Activated naive CD4-positive, alpha-beta T cell (primary cell): Measurements from ENCODE around the gene HBQ1.
"Not testable (repeated sequence)": the region's sequence is repeated elsewhere in the genome, so short reads cannot be mapped to it uniquely, and the experiment has no call there.

Experiments
- DNase-seq, 4 experiments: peaks; one replicate each; lab custom pipeline; 2025; lab: John Stamatoyannopoulos, UW

HBQ1 gene

DNA sequence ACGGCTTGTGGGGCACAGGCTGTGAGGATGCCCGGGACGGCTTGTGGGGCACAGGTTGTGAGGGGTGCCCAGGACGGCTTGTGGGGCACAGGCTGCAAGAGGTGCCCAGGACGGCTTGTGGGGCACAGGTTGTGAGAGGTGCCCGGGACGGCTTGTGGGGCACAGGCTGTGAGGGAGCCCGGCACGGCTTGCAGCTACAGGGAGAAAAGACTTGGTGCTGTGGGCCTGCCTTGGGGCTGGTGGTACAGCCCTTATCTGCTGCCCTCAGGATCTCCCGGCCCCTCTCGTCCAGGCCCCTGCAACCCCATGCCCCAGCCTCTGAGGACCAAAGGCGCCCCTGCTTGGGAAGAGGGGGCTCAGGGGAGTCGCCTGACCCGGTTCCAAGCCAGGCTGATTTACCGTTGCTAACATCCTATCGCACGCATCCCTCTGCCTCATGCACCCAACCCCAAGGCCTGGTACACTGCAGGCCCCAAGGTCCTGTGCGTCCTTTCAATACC lies 19.5 kb upstream of the HBQ1 start:
- no peak for DNase-seq

DNA sequence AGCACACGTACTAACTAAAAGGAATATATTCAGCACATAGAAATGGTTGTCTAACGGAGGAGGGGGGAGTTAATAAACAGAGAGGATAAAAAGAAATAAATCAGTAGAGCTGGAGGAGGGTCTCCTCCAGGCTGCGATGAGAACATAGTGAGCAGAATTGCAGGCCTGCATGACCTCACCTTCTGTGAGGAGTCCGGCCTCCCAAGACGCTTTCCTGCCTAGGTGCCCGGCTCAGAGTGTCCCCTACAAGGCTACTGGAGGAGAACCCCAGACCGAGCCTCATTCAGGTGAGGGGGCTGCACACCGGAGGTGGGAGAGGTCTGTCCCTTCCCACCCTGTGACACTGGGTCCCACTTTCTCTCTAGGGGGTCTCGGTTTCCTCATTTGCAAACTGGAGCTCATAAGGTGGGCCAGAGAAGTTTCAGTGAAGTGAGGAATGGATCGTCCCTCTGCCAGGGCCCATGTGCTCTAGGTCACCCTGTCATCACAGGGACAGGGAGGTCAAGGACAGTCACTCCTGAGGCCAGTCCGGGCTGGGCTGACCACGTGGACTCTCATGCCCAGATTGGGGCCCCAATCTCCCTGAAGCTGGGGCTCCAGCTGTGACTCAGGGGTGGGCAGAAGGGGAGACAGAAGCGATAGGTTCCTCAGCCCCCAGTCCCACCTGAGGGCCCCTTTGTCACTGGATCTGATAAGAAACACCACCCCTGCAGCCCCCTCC lies 17.8 kb upstream of the HBQ1 start:
- DNase-seq = no peak

DNA sequence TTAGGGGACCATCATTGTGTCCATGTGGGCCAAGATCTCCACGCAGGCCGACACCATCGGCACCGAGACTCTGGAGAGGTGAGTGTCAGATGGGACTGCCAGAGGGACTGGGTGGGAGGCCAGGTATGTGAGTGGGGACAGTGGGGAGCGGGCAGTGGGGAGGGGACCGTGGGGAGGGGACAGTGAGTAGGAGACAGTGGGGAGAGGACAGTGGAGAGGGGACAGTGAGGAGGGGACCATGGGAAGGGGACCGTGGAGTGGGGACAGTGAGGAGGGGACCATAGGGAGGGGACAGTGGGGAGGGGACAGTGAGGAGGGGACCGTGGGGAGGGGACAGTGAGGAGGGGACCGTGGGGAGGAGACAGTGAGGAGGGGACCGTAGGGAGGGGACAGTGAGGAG lies 17.1 kb upstream of the HBQ1 start:
- DNase-seq = not testable (repeated sequence)

DNA sequence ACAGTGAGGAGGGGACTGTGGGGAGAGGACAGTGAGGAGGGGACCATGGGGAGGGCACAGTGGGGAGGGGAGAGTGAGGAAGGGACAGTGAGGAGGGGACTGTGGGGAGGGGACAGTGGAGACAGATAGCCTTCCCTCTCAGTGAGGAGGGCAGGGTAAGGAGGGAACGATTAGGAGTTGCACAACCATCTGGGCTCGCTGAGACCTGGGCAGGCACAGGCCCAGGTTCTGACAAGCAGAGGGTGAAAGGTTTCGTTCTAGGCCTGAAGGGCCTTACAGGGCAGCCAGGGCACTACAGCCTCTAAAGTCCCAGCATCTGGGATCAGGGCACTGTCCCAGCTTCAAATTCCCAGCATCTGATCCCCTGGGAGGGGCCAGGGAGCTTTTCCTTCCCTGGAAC lies 16.6 kb upstream of the HBQ1 start:
- not testable (repeated sequence) for DNase-seq

DNA sequence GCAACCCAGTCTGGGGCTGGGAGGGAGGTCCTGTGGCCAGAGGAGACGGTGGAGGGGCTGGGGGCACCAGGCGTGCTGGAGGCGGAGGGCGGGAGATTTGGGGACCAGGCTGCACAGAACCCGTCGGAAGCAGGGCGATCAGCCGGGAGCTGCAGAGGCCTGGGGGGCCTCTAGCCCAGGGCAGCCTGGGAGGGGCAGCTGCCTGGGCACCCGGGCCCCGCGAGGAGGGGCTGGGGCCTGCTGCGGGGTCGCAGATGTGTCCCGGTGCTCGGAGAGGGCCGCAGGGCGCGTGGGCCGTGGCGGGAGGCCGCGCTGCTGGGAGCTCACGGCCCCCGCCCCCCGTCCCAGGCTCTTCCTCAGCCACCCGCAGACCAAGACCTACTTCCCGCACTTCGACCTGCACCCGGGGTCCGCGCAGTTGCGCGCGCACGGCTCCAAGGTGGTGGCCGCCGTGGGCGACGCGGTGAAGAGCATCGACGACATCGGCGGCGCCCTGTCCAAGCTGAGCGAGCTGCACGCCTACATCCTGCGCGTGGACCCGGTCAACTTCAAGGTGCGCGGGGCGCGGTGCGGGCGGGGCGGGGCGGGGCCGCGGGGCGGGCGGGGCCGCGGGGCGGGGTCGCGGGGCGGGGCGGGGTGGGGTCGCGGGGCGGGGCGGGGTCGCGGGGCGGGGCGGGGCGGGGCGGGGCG lies 16.0 kb upstream of the HBQ1 start:
- DNase-seq = not testable (repeated sequence)

DNA sequence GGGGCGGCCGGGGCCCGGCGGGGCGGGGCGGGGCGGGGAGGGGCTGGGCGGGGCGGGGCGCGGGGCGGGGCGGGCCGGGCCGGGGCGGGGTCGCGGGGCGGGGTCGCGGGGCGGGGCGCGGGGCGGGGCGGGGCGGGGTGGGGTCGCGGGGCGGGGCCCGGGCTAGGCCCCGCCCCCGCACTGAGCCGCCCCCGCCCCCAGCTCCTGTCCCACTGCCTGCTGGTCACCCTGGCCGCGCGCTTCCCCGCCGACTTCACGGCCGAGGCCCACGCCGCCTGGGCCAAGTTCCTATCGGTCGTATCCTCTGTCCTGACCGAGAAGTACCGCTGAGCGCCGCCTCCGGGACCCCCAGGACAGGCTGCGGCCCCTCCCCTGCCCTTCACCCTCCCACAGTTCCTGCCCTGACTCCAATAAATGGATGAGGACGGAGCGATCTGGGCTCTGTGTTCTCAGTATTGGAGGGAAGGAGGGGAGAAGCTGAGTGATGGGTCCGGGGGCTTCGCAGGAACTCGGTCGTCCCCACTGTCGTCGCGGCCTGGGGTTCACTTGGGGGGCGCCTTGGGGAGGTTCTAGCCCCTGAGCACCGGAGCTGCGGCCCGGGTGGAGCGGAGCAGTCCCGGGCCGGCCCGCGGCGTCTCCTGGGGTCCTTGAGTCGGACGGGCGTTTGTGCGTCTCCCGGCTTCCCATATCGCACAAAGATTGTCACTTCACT lies 15.3 kb upstream of the HBQ1 start:
- DNase-seq = no peak

DNA sequence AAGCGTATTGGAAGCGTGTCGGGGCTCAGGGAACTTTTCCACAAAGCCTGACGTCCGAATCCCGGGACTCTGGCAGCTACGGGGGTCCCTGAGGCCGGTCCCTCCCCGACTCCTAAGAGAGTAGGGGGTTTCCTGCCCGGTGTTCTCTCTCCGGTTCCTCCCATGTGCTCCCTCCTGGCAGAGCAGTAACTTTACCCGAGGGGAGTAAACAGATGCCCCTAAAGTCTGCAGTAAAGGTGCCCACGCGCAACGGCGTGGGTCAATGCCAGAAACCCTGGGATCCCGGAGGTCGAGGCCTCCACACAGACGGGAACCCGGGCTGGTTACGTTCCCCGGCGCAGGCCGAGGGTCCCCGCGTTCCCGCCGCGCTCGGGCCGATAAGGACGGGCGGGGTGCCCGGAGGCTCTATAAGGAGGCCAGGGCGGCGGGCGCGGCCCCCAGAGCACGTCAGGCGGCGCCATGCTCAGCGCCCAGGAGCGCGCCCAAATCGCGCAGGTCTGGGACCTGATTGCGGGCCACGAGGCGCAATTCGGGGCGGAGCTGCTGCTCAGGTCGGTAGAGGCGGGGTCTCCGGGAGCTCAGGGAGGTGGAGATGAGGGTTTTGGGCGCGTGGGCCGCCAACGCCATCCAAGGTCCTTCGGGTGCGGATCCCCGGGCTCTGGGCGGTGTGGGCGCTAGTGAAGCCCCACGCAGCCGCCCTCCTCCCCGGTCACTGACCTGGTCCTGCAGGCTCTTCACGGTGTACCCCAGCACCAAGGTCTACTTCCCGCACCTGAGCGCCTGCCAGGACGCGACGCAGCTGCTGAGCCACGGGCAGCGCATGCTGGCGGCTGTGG lies 14.5 kb upstream of the HBQ1 start, which contains the start of gene HBM:
Gene HBM (plus strand): TSS at position 440 of the 836 bp plus-strand sequence. CDS start 20 bp downstream, at position 460.
- DNase-seq = no peak

DNA sequence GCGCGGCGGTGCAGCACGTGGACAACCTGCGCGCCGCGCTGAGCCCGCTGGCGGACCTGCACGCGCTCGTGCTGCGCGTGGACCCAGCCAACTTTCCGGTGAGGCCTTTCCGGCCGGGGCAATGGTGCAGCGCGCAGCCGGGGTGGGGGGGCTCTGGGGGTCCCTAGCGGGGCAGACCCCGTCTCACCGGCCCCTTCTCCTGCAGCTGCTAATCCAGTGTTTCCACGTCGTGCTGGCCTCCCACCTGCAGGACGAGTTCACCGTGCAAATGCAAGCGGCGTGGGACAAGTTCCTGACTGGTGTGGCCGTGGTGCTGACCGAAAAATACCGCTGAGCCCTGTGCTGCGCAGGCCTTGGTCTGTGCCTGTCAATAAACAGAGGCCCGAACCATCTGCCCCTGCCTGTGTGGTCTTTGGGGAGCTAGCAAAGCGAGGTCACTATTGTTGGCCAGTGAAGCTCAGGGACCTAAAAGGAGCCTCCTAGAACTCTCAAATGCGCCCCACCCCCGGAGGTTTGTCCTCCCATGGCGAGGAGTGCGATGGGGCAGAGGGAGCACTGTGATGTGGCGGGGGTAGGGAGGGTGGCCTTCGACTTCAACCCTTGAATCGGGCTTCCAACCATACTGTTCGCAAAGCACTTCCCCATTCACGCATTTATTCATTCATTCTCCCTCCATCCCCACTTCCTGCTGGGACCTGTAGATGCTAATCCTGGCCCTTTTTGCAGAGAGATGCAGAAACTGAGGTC lies 13.7 kb upstream of the HBQ1 start:
- no peak for DNase-seq

DNA sequence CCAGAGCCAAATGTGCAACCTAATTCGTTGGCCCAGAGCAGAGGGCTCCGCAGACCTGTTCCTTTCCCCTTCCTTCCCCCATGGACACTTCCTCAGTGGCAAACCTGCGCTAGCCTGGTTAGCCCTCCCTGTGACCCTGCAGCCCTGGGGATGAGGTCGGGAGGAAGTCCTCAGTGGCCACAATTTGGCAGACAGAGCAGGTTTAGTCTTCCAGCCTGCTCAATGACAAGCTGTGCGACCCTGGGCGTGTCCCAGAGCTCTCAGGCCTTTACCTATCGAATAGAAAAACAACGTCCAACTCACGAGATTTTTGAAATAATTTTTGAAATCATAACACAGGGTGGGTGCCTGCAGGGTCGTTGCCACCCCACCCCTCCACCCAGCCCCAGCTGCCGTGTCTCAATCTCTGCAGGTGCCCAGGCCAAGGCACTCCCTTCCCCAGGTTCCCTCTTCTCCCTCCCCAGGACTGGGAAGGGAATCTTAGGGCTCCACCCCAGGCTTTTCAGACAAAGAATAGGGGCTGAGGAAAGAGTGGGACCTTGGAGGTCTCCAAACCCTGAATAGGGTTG lies 13.1 kb upstream of the HBQ1 start:
- DNase-seq = no peak

DNA sequence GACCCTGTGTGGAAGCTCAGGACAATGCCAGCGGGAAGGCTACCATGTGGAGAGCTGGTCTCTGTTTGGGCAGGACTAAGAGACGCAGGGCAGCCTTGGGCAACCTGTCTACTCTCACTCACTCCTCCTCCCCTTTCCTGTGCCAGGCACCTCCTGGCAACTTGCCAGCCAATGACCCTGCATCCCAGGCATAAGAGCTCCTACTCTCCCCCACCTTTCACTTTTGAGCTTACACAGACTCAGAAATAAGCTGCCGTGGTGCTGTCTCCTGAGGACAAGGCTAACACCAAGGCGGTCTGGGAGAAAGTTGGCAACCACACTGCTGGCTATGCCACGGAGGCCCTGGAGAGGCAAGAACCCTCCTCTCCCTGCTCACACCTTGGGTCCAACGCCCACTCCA lies 11.8 kb upstream of the HBQ1 start:
- no peak for DNase-seq

DNA sequence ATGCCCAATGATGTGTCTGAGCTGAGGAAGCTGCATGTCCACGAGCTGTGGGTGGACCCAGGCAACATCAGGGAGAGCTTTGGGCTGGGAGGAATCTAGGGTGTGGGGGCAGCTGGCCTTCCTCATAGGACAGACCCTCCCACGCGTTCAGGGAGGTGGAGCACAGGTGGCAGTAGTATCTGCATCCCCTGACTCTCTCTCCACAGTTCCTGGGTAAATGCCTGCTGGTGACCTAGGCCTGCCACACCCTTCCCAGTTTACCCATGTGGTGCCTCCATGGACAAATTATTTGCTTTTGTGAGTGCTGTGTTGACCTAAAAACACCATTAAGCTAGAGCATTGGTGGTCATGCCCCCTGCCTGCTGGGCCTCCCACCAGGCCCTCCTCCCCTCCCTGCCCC lies 11.2 kb upstream of the HBQ1 start:
- DNase-seq = no peak

DNA sequence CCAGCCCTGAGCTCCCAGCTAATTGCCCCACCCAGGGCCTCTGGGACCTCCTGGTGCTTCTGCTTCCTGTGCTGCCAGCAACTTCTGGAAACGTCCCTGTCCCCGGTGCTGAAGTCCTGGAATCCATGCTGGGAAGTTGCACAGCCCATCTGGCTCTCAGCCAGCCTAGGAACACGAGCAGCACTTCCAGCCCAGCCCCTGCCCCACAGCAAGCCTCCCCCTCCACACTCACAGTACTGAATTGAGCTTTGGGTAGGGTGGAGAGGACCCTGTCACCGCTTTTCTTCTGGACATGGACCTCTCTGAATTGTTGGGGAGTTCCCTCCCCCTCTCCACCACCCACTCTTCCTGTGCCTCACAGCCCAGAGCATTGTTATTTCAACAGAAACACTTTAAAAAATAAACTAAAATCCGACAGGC lies 10.2 kb upstream of the HBQ1 start:
- not testable (repeated sequence) for DNase-seq

DNA sequence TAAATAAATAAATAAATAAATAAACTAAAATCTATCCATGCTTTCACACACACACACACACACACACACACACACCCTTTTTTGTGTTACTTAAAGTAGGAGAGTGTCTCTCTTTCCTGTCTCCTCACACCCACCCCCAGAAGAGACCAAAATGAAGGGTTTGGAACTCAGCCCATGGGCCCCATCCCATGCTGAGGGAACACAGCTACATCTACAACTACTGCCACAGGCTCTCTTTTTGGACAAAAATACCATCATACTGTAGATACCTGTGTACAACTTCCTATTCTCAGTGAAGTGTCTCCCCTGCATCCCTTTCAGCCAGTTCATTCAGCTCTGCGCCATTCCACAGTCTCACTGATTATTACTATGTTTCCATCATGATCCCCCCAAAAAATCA lies 9.5 kb upstream of the HBQ1 start:
- DNase-seq = no peak

DNA sequence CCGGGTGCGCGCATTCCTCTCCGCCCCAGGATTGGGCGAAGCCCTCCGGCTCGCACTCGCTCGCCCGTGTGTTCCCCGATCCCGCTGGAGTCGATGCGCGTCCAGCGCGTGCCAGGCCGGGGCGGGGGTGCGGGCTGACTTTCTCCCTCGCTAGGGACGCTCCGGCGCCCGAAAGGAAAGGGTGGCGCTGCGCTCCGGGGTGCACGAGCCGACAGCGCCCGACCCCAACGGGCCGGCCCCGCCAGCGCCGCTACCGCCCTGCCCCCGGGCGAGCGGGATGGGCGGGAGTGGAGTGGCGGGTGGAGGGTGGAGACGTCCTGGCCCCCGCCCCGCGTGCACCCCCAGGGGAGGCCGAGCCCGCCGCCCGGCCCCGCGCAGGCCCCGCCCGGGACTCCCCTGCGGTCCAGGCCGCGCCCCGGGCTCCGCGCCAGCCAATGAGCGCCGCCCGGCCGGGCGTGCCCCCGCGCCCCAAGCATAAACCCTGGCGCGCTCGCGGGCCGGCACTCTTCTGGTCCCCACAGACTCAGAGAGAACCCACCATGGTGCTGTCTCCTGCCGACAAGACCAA lies 7.8 kb upstream of the HBQ1 start, which contains the start of gene HBA2:
Gene HBA2 (plus strand): TSS at position 503 of the 568 bp plus-strand sequence. CDS start 37 bp downstream, at position 540.
- DNase-seq = not testable (repeated sequence)

DNA sequence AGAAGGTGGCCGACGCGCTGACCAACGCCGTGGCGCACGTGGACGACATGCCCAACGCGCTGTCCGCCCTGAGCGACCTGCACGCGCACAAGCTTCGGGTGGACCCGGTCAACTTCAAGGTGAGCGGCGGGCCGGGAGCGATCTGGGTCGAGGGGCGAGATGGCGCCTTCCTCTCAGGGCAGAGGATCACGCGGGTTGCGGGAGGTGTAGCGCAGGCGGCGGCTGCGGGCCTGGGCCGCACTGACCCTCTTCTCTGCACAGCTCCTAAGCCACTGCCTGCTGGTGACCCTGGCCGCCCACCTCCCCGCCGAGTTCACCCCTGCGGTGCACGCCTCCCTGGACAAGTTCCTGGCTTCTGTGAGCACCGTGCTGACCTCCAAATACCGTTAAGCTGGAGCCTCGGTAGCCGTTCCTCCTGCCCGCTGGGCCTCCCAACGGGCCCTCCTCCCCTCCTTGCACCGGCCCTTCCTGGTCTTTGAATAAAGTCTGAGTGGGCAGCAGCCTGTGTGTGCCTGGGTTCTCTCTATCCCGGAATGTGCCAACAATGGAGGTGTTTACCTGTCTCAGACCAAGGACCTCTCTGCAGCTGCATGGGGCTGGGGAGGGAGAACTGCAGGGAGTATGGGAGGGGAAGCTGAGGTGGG lies 6.9 kb upstream of the HBQ1 start:
- DNase-seq = not testable (repeated sequence)

DNA sequence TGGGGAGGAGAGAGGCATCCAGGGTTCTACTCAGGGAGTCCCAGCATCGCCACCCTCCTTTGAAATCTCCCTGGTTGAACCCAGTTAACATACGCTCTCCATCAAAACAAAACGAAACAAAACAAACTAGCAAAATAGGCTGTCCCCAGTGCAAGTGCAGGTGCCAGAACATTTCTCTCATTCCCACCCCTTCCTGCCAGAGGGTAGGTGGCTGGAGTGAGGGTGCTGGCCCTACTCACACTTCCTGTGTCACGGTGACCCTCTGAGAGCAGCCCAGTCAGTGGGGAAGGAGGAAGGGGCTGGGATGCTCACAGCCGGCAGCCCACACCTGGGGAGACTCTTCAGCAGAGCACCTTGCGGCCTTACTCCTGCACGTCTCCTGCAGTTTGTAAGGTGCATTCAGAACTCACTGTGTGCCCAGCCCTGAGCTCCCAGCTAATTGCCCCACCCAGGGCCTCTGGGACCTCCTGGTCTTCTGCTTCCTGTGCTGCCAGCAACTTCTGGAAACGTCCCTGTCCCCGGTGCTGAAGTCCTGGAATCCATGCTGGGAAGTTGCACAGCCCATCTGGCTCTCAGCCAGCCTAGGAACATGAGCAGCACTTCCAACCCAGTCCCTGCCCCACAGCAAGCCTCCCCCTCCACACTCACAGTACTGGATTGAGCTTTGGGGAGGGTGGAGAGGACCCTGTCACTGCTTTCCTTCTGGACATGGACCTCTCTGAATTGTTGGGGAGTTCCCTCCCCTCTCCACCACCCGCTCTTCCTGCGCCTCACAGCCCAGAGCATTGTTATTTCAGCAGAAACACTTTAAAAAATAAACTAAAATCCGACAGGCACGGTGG lies 6.1 kb upstream of the HBQ1 start:
- DNase-seq = not testable (repeated sequence)

DNA sequence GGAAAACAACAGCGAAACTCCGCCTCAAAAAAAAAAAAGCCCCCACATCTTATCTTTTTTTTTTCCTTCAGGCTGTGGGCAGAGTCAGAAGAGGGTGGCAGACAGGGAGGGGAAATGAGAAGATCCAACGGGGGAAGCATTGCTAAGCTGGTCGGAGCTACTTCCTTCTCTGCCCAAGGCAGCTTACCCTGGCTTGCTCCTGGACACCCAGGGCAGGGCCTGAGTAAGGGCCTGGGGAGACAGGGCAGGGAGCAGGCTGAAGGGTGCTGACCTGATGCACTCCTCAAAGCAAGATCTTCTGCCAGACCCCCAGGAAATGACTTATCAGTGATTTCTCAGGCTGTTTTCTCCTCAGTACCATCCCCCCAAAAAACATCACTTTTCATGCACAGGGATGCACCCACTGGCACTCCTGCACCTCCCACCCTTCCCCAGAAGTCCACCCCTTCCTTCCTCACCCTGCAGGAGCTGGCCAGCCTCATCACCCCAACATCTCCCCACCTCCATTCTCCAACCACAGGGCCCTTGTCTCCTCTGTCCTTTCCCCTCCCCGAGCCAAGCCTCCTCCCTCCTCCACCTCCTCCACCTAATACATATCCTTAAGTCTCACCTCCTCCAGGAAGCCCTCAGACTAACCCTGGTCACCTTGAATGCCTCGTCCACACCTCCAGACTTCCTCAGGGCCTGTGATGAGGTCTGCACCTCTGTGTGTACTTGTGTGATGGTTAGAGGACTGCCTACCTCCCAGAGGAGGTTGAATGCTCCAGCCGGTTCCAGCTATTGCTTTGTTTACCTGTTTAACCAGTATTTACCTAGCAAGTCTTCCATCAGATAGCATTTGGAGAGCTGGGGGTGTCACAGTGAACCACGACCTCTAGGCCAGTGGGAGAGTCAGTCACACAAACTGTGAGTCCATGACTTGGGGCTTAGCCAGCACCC lies 5.0 kb upstream of the HBQ1 start:
- DNase-seq = no peak

DNA sequence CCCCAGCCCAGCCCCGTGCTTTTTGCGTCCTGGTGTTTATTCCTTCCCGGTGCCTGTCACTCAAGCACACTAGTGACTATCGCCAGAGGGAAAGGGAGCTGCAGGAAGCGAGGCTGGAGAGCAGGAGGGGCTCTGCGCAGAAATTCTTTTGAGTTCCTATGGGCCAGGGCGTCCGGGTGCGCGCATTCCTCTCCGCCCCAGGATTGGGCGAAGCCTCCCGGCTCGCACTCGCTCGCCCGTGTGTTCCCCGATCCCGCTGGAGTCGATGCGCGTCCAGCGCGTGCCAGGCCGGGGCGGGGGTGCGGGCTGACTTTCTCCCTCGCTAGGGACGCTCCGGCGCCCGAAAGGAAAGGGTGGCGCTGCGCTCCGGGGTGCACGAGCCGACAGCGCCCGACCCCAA lies 4.3 kb upstream of the HBQ1 start:
- not testable (repeated sequence) for DNase-seq
